NOMO-1 treated with dmso at 0.1 percent for 144 hours (cell line): Measurements from ENCODE around the gene CPEB3.
"Not testable (repeated sequence)": the region's sequence is repeated elsewhere in the genome, so short reads cannot be mapped to it uniquely, and the experiment has no call there.

Source experiments
- DNase-seq: peaks from one replicate; lab custom pipeline; 2025; ENCODE audit not compliant: unreplicated experiment; lab: John Stamatoyannopoulos, UW

Gene CPEB3

DNA sequence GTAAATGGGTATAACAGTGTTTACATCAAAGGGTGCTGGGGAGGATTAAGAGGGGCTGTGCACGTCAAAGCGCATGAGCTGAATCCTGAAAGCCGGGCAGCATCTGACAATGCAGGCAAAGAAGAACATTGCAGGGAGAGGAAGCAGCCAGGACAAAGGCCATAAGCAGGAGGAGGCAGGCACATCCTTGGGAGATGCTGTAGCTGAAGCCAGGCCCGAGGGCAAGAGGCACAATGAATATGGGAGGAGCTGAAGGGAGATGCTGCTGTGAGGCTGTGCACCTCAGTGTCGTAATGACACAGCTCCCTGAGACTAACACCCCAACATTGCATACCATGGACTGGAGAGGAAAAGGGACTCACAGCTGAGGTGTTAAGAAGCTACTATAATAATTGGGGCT is 238.1 kb downstream of the CPEB3 start:
- no peak for DNase-seq

DNA sequence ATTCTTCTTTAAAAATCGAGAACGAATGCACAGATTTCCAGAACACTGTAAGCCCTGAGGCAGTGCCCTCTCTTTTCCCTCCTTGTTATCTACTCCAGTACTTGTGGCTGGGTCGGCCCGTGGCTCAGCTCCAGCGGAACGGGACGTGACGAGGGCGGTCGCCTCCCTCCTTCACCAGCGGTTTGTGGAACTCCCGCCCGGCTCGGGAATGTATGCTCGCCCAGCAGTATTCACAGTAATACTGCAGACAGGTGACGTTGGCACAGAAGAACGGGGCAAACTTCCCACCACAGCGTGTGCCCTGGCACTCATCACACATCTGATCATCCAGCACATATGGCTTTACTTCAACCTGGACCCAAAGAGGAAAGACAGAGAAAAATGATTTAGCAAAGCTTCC is 238.8 kb downstream of the CPEB3 start:
- DNase-seq, result no peak

DNA sequence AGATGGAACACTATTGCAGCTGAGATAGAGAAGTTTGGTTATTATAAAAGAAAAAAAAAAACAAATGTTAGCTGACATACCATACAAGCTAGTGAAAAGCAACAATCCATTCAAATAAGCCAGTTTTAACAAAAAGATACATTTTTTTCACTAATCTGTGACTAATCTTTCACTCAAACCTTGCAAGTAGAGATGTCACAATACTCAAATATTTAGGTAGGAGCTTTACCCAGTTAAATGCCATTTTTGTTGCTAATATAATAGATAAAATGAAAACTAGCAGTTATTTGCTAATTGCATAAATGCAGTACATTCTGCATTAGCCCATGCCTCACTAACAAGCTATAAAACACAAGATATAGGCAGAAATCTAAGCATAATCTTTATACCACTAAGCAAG is 243.7 kb downstream of the CPEB3 start:
- no peak for DNase-seq

DNA sequence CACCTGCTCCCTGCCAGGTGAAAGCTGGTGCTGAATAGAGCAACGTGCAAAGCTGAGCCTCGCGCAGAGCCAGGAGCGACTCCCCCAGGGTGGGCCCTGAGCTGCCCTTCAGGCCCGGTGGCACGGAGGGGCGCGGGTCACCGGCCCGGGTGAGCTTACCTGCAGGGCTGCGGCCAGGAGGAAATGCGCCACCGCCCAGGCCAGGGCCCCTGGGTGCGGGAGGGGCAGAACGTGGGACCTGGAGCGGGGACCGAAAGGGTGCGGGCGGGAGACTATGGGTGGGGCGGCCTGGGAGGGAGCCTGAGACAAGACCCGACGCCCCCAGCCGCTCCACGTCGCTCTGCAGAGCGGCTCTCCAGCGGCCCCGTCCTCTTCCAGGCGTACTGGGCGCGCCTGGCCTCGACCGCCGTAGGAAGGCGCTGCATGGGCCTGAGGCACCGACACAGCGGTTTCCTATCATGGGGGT is 245.2 kb downstream of the CPEB3 start:
- DNase-seq, result no peak

DNA sequence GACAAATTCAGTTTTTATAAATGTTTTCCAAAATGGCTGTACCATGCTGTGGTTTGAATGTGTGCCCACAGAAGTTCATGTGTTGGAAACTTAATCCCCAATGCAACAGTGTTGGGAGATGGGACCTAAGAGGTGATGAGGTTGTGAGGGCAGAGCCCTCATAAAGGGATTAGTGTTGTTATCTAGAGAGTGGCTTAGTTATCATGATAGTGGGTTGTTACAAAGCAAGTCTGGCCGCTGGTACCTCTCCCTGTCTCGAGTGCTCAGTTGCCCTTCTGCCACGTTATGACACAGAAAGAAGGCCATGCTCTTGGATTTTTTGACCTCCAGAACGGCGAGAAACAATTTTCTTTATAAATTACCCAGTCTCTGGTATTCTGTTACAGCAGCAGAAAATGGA is 248.3 kb downstream of the CPEB3 start:
- DNase-seq, result no peak

DNA sequence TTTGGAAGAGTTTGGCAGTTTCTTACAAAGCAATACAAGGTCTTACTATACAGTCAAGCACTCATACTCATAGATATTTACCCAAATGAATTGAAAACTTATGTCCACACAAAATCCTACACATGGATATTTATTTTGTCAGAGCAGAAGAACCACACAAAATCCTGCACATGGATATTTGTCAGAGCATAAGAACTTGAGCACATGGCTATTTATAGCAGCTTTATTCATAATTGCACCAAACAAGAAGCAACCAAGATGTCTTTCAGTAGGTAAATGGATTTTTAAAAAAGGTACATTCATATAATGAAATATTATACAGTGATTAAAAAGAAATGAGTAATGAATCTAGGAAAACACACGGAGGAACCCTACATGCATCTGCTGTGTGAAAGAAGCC is 251.9 kb downstream of the CPEB3 start:
- no peak for DNase-seq

DNA sequence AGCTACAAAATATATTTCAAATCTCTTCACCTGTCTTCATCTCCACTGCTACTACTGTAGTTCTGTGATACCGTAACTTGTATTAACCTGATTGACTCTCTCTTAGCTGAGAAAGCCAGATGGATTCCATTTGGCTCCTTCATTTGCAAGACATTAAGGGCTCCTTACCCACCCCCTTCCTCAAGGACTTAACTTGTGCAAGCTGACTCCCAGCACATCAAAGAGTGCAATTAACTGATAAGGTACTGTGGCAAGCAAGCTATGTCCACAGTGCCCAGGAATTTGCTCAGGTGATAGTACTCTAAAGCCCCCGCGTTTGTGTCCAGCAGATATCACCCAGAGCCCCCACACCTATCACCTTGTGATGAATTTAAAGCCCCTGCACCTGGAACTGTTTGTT is 257.8 kb downstream of the CPEB3 start:
- DNase-seq, result not testable (repeated sequence)

DNA sequence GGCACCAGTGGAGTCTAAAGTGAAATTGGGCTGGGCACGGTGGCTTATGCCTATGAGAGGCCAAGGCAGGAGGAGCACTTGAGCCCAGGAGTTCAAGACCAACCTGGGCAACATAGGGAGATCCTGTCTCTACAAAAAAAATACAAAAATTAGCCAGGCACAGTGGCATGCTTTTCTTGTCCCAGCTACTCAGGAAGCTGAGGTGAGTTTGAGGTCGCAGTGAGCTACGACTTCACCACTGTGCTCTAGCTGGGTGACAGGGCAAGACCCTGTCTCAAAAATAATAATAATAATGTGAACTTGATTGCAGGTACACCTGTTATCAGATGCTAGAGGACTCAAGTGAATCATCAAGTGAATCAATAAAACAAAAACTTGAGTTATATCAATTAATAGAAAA is 259.3 kb downstream of the CPEB3 start:
- DNase-seq, result no peak

DNA sequence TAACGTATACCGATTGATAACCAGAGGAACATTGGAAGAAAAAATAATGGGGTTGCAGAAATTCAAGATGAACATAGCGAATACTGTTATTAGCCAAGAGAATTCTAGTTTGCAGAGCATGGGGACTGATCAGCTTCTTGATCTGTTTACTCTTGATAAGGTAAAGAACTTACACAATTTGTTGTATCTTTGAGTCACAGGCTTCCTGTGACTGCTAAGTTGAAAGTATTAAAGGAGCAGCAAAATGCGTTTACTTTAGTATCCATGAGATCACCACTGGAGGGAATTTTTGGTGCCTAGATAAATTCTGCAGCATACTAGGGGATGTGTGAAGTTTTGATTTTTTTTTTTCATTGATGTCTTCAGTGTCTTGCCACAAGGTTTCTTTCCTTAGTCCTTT is 263.7 kb downstream of the CPEB3 start:
- no peak for DNase-seq

DNA sequence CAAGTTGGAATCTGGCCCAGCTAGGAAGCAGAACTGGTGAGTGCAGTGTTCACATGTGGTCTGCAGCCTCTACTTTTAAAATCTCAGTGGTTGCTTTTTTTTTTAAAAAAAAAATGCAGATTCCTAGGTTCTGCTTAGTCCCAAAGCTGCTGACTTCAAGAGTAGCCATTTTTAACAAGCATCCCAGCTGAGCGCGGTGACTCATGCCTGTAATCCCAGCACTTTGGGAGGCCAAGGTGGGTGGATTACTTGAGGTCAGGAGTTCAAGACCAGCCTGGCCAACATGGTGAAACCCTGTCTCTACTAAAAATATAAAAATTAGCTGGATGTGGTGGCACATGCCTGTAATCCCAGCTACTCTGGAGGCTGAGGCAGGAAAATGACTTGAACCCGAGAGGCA is 265.5 kb downstream of the CPEB3 start:
- not testable (repeated sequence) for DNase-seq

DNA sequence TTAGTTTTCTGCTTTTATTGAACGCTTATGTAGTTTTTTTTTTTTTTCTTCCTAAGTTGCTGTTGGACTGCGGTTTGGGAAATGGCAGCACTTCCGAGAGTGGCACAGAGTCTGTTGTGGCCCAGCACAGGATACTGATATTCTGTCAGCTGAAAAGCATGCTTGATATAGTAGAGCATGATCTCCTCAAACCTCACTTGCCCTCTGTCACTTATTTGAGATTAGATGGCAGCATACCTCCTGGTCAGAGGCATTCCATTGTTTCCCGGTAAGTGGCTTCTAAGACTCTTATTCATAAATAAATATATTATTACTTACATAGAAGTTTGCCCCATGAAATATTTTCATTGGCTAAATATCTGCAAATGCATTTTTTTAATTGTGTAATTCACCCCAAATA is 266.2 kb downstream of the CPEB3 start:
- no peak for DNase-seq

DNA sequence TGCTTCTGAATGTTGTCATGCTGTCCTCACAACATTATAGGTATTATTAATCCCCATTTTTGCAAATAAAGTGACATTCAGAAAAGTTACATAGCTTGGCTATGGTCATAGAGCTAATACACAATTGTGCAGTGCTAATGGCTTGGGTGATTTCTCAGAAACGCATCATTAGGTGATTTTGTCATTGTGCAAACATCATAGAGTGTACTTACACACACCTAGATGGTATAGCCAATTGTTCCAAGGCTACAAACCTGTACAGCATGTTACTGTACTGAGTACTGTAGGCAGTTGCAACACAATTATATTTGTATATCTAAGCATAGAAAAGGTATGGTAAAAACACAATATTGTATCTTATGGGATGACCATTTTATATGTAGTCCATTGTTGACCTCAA is 276.3 kb downstream of the CPEB3 start:
- no peak for DNase-seq

DNA sequence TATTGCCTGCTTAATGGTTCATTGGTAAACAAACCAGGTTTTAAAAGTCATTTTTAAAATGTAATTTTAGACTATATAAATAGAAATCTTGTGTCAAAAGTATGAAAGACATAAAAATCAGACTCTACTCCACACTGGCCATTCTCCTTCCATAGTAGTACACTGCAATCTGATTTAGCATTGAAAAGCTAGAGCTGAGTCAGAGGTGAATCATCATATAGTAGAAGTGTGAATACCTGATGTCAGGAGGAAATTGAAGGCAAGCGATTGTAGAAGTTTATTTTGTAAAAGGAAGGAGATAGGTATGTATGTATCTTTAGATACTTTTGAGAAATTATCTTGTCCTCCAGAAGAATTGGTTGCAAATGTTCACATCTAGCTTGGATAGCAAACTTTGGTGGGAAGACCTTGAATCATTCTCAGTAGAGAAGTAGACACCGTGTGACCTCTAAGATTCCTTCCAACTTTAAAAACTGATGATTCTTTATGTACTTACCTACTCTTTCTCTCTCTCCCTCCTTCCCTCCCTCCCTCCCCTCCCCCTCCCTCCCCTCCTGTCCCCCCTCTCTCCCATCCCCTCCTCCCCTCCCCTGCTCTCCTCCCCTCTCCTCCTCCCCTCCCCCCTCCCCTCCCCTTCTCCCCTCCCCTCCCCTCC is 279.2 kb downstream of the CPEB3 start:
- no peak for DNase-seq

DNA sequence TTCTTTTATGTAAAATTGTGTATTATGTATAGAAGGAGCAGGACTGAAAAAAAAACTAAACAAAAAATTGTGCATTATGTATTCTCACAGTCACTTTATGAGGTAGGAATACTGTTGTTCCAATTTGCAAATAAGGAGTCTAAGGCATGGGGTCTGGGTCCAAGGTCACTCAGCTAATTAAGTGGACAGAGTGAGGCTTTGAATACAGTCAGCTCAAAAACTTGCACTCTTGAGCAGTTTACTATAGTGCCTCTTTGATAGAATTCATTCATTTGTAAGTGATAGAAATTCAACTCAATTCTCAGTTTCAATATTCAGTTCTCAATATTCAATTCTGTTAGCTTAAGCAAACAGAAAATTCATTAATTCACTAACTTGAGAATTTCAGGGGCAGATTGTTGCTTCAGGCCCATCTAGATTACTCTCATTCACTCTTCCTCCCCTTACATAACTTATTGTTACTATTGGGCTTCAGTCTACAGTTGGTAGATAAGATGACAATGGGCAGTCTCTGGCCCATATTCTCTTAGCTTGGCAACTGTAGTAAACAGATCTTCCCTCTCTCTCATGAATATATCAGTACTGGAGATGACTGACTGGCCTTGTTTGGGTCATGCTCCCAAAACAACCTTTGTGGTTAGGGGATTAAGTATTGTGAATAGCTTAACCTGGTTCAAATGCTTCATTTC is 280.7 kb downstream of the CPEB3 start:
- no peak for DNase-seq

DNA sequence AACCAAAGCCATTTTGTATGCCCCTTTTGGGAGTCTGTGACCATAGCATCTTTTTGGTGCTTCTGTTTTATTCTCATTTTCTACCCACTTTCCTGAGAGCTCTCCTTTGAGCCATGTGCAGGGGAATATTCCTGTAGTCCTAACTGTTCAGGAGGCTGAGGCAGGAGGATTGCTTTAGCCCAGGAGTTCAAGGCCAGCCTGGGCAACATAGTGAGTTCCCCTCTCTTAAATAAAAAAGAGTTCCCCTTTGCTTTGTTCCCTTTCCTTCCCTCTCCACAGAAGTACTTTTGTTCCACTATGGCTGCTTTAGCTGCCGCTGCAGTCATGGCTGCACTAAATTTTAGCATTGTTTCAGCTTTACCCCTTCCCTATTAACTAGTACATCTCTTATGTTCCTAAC is 281.4 kb downstream of the CPEB3 start:
- no peak for DNase-seq

DNA sequence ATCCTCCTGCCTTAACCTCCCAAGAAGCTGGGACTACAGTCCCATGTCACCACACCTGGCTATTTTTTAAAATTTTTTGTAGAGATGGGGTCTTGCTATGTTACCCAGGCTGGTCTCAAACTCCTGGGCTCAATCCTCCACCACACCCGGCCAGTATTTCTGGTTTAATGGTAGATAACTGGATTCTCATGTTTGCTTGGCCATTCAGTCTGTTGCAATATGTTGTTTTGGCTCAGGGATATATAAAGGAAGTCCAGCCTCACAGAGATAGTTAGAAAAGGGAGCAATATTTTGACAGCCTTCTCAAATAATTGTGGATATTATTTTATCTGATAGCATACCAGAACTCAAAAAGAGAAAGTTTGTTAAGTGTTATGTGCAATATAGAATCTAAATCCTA is 284.9 kb downstream of the CPEB3 start:
- DNase-seq, result no peak

DNA sequence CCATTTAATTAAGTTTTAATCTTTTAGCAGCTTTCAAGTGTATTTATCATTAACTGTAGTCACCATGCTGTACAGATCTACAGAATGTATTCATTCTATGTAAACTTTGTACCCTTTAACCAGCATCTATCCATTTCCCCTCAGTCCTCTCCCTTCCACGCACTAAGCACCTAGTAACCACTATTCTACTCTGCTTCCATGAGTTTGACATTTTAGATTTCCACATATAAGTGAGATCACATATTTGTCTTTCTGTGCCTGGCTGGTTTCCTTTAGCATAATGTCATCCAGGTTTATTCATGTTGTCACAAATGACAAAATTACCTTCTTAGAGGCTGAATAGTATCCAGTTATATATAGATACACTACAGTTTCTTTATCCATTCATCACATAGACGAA is 287.6 kb downstream of the CPEB3 start:
- no peak for DNase-seq

DNA sequence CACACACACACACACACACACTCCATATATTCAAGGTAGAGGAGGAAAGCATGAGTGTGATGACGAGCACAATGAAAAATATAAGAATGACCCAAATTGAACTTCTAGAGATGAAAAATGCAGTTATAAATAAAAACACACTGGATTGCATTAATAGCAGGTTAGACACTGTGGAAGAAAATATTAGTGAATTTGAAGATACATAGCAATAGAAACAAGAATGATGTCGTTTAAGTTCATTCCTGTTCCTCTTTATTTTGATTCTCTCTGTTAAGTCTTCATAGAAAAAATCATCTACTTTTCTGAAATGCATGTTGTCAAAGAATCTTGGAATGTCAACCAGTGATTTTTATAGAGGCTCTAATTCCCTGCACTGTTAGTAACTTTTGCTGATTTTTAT is 288.9 kb downstream of the CPEB3 start:
- DNase-seq, result no peak

DNA sequence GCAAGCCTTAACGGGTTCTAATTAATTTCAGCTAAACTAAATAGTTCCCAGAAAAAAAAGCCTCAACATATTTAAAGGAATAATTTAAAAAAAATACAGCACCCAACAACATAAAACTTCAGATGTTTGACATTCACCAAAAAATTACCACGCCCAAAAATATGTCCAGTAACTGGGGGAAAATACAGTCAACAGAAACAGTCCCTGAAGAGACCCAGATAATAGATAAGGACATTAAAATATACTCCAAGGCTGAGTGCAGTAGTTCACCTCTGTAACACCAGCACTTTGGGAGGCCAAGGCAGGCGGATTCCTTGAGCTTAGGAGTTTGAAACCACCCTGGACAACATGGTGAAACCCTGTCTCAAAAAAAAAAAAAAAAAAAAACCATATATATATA is 289.3 kb downstream of the CPEB3 start:
- DNase-seq, result no peak
